Liver (tissue), 9 donors: ENCODE results near the gene RIMBP3C. TPM values are rescaled to one million over a fixed set of nuclear protein-coding genes. Genes with fewer than 3 reads are reported as not detected.

Experiments used
- DNase-seq: peaks from one replicate; pipeline ENCODE4 v3.0.0-alpha.2; 2017; ENCODE audit warnings: low spot score
- H3K27ac ChIP-seq, 2 donors: one replicate each; pipeline ENCODE4 v1.7.0; 2013; ENCODE audit warnings: inconsistent platforms in 2 of 2, low read length in 2 of 2, control low read depth in 1 of 2, low read depth in 1 of 2, mild to moderate bottlenecking in 1 of 2
- H3K27me3 ChIP-seq, 4 donors: one replicate each; pipeline versions ENCODE4 v1.6.1 to v1.7.0; 2013; ENCODE audit warnings: low read length in 3 of 4, inconsistent platforms in 1 of 4, mild to moderate bottlenecking in 1 of 4, moderate library complexity in 1 of 4; ENCODE audit not compliant: control insufficient read depth in 4 of 4, insufficient read depth in 4 of 4
- H3K36me3 ChIP-seq, 4 donors: one replicate each; pipeline versions ENCODE4 v1.6.1 to v1.7.0; 2013; ENCODE audit warnings: low read length in 3 of 4, mild to moderate bottlenecking in 3 of 4, low read depth in 1 of 4, moderate library complexity in 1 of 4; ENCODE audit not compliant: control insufficient read depth in 4 of 4, insufficient read depth in 3 of 4
- H3K4me1 ChIP-seq, 4 donors: one replicate each; pipeline versions ENCODE4 v1.6.1 to v1.7.0; 2013; ENCODE audit warnings: low read length in 3 of 4, mild to moderate bottlenecking in 3 of 4, moderate library complexity in 1 of 4; ENCODE audit not compliant: control insufficient read depth in 4 of 4, insufficient read depth in 4 of 4
- H3K4me3 ChIP-seq, 3 donors: one replicate each; pipeline versions ENCODE4 v1.6.1 to v1.7.0; 2013; ENCODE audit warnings: low read length in 3 of 3, control low read depth in 1 of 3, low read depth in 1 of 3, mild to moderate bottlenecking in 1 of 3
- H3K9ac ChIP-seq, 2 donors: one replicate each; pipeline ENCODE4 v1.7.0; 2013; ENCODE audit warnings: low read length in 2 of 2, mild to moderate bottlenecking in 2 of 2, moderate library complexity in 2 of 2, control low read depth in 1 of 2, low read depth in 1 of 2
- H3K9me3 ChIP-seq, 4 donors: one replicate each; pipeline versions ENCODE4 v1.6.1 to v1.7.0; 2013; ENCODE audit warnings: low read length in 3 of 4; ENCODE audit not compliant: control insufficient read depth in 4 of 4
- EGR1 ChIP-seq, 2 donors: IDR thresholded peaks; 2 replicates each; pipeline ENCODE4 v1.6.1; 2016 to 2018; ENCODE audit warnings: antibody characterized with exemption in 2 of 2, low read depth in 2 of 2
- FOXA1 ChIP-seq: IDR thresholded peaks from 2 replicates; pipeline ENCODE4 v1.6.1; 2016; ENCODE audit warnings: antibody characterized with exemption
- FOXA2 ChIP-seq: IDR thresholded peaks from 2 replicates; pipeline ENCODE4 v1.6.1; 2016; ENCODE audit warnings: antibody characterized with exemption
- GABPA ChIP-seq, 2 donors: IDR thresholded peaks in 1 of 2; conservative IDR thresholded peaks in 1 of 2; 2 replicates each; pipeline ENCODE4 v1.6.1; 2016; ENCODE audit warnings: antibody characterized with exemption in 2 of 2, mild to moderate bottlenecking in 1 of 2, moderate library complexity in 1 of 2
- HNF4G ChIP-seq: IDR thresholded peaks from 2 replicates; pipeline ENCODE4 v1.6.1; 2016; ENCODE audit warnings: antibody characterized with exemption
- JUND ChIP-seq, 2 donors: IDR thresholded peaks; 2 replicates each; pipeline ENCODE4 v1.6.1; 2016; ENCODE audit warnings: antibody characterized with exemption in 2 of 2
- NR2F2 ChIP-seq: IDR thresholded peaks from 2 replicates; pipeline ENCODE4 v1.6.1; 2016; ENCODE audit warnings: antibody characterized with exemption
- RAD21 ChIP-seq, 2 donors: IDR thresholded peaks; 2 replicates each; pipeline ENCODE4 v1.6.1; 2016; ENCODE audit warnings: antibody characterized with exemption in 2 of 2, mild to moderate bottlenecking in 2 of 2
- SP1 ChIP-seq: IDR thresholded peaks from 2 replicates; pipeline ENCODE4 v1.6.1; 2018; ENCODE audit warnings: antibody characterized with exemption, mild to moderate bottlenecking
- TAF1 ChIP-seq: conservative IDR thresholded peaks from 2 replicates; pipeline ENCODE4 v1.6.1; 2016; ENCODE audit warnings: antibody characterized with exemption, mild to moderate bottlenecking
- YY1 ChIP-seq: IDR thresholded peaks from 2 replicates; pipeline ENCODE4 v1.6.1; 2016; ENCODE audit warnings: antibody characterized with exemption, mild to moderate bottlenecking
- WGBS: extraction: QIAGEN DNeasy Blood & Tissue Kit; methylation state at CpG from one replicate; pipeline ENCODE4 v1.1.7; 2013; 5-methylcytosine and 5-hydroxymethylcytosine counted together
- polyA plus RNA-seq, 2 donors: library from polyadenylated mRNA; stranded (reverse) in 1 of 2; unstranded in 1 of 2; fragments of 200-250 nt in 1 of 2; fragments of >200 nt in 1 of 2; fragmentation: Nextera tagmentation in 1 of 2; extraction: Ambion mirVana in 1 of 2; gene quantifications; one replicate each; pipeline versions ENCODE4 v1.2.1 to v1.2.3, GENCODE V29; 2013 to 2015
- total RNA-seq, 2 donors: library from RNA; depleted of rRNA; stranded (reverse); fragments of >200 nt; gene quantifications; one replicate each; pipeline ENCODE4 v1.2.3, GENCODE V29; 2014
- TF ChIP-seq, protein P1 (sequence below): fragments of 150-350 bp; IDR thresholded peaks from 2 replicates; pipeline ENCODE4 v1.5.1; 2017; ENCODE audit warnings: improper control_type of control experiment, low read depth, low read length; ENCODE audit not compliant: missing input control
- TF ChIP-seq, protein P2 (sequence below): IDR thresholded peaks from 2 replicates; pipeline ENCODE4 v1.6.1; 2016; ENCODE audit warnings: antibody characterized with exemption, mild to moderate bottlenecking
- TF ChIP-seq, protein P3 (sequence below): IDR thresholded peaks from 2 replicates; pipeline ENCODE4 v1.6.1; 2016; ENCODE audit warnings: antibody characterized with exemption
- donor health status: healthy.
- donor health status: healthy.
- donor health status: healthy.
- donor health status: healthy.
- donor health status: healthy.

The RIMBP3C gene
- total and polyA plus RNA-seq, 4 donors, result 0.05 to 0.08 (median 0.05) TPM; not detected in 1

- H3K36me3 ChIP-seq, result no peaks in the 10 kb centered on the region
- WGBS, result 50% methylated on average over 6 of the region's 6 CpGs
- no peaks in the 10 kb centered on the region for H3K9me3 ChIP-seq
- H3K9ac ChIP-seq, result no peak overlapping the region
- H3K4me1 ChIP-seq, result peaks cover 6 to 35% (median 23%) of the 10 kb centered on the region in 4 donors
- TF ChIP-seq NR2F2 (no peak), FOXA2 (no peak), GABPA (IDR thresholded peaks at IDR 0.05 in 1 of 2, conservative IDR thresholded peaks at IDR 0.05 in 1 of 2) (no peak), HNF4G (no peak)
- H3K27ac ChIP-seq, result peak overlapping the region; percentile 39 to 62
- no peaks in the 10 kb centered on the region for H3K27me3 ChIP-seq
- DNase-seq, result no peak
- no peak overlapping the region for H3K4me3 ChIP-seq
These were observed 28.2 kb upstream of the RIMBP3C start for GRCh38 chr22:21579474-21579851.

GRCh38 chr22:21573750-21574494 lies 22.7 kb upstream of the RIMBP3C start:
- WGBS, result 70% methylated on average over 5 of the region's 5 CpGs
- no peak for TF ChIP-seq YY1
- TF ChIP-seq, protein P1, sequence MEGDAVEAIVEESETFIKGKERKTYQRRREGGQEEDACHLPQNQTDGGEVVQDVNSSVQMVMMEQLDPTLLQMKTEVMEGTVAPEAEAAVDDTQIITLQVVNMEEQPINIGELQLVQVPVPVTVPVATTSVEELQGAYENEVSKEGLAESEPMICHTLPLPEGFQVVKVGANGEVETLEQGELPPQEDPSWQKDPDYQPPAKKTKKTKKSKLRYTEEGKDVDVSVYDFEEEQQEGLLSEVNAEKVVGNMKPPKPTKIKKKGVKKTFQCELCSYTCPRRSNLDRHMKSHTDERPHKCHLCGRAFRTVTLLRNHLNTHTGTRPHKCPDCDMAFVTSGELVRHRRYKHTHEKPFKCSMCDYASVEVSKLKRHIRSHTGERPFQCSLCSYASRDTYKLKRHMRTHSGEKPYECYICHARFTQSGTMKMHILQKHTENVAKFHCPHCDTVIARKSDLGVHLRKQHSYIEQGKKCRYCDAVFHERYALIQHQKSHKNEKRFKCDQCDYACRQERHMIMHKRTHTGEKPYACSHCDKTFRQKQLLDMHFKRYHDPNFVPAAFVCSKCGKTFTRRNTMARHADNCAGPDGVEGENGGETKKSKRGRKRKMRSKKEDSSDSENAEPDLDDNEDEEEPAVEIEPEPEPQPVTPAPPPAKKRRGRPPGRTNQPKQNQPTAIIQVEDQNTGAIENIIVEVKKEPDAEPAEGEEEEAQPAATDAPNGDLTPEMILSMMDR, result no peak
- no peak for TF ChIP-seq GABPA (IDR thresholded peaks at IDR 0.05 in 1 of 2, conservative IDR thresholded peaks at IDR 0.05 in 1 of 2)
- TF ChIP-seq, protein P2, sequence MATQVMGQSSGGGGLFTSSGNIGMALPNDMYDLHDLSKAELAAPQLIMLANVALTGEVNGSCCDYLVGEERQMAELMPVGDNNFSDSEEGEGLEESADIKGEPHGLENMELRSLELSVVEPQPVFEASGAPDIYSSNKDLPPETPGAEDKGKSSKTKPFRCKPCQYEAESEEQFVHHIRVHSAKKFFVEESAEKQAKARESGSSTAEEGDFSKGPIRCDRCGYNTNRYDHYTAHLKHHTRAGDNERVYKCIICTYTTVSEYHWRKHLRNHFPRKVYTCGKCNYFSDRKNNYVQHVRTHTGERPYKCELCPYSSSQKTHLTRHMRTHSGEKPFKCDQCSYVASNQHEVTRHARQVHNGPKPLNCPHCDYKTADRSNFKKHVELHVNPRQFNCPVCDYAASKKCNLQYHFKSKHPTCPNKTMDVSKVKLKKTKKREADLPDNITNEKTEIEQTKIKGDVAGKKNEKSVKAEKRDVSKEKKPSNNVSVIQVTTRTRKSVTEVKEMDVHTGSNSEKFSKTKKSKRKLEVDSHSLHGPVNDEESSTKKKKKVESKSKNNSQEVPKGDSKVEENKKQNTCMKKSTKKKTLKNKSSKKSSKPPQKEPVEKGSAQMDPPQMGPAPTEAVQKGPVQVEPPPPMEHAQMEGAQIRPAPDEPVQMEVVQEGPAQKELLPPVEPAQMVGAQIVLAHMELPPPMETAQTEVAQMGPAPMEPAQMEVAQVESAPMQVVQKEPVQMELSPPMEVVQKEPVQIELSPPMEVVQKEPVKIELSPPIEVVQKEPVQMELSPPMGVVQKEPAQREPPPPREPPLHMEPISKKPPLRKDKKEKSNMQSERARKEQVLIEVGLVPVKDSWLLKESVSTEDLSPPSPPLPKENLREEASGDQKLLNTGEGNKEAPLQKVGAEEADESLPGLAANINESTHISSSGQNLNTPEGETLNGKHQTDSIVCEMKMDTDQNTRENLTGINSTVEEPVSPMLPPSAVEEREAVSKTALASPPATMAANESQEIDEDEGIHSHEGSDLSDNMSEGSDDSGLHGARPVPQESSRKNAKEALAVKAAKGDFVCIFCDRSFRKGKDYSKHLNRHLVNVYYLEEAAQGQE, result no peak
- TF ChIP-seq FOXA1, result no peak
- no peak for TF ChIP-seq JUND (IDR thresholded peaks at IDR 0.05)
- TF ChIP-seq, protein P3, sequence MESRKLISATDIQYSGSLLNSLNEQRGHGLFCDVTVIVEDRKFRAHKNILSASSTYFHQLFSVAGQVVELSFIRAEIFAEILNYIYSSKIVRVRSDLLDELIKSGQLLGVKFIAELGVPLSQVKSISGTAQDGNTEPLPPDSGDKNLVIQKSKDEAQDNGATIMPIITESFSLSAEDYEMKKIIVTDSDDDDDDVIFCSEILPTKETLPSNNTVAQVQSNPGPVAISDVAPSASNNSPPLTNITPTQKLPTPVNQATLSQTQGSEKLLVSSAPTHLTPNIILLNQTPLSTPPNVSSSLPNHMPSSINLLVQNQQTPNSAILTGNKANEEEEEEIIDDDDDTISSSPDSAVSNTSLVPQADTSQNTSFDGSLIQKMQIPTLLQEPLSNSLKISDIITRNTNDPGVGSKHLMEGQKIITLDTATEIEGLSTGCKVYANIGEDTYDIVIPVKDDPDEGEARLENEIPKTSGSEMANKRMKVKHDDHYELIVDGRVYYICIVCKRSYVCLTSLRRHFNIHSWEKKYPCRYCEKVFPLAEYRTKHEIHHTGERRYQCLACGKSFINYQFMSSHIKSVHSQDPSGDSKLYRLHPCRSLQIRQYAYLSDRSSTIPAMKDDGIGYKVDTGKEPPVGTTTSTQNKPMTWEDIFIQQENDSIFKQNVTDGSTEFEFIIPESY, result no peak
- no peak for TF ChIP-seq EGR1 (IDR thresholded peaks at IDR 0.05; ENCODE audit: low read depth in 2 of 2)
- no peak for TF ChIP-seq TAF1
- TF ChIP-seq RAD21 (IDR thresholded peaks at IDR 0.05), result no peak
- TF ChIP-seq FOXA2, result no peak
- TF ChIP-seq HNF4G, result no peak
- TF ChIP-seq SP1, result no peak
- Histone ChIP-seq H3K9ac (no peak overlapping the region), H3K36me3 (no peaks in the 10 kb centered on the region), H3K9me3 (no peaks in the 10 kb centered on the region), H3K27ac (no peak overlapping the region), H3K4me3 (no peak overlapping the region), H3K27me3 (no peaks in the 10 kb centered on the region), H3K4me1 (peaks cover 18 to 61% (median 50%) of the 10 kb centered on the region in 4 donors)
- DNase-seq, result no peak
